T-helper 2 cell treated with Interferon-gamma antibody and Interleukin-4, amounts not matched to agents 100 ng/mL and 5 ng/mL, for 36 hours (primary cell): Measurements from ENCODE around the gene DNAJC12. TPM values are rescaled to one million over a fixed set of nuclear protein-coding genes. Genes with fewer than 3 reads are reported as not detected.
"Not testable (repeated sequence)": the region's sequence is repeated elsewhere in the genome, so short reads cannot be mapped to it uniquely, and the experiment has no call there.

ENCODE experiments used
- intact Hi-C: fragments of 100-400 bp; cut with micrococcal nuclease; formaldehyde crosslinking; loops from one replicate; pipeline ENCODE4 v1.15.1; 2023
- total RNA-seq: library from RNA; stranded (reverse); gene quantifications from 2 replicates; pipeline ENCODE4 v1.2.3, GENCODE V29; 2022

The DNAJC12 gene
- total RNA-seq, result 3.7 and 4.0 TPM in 2 replicates

DNA sequence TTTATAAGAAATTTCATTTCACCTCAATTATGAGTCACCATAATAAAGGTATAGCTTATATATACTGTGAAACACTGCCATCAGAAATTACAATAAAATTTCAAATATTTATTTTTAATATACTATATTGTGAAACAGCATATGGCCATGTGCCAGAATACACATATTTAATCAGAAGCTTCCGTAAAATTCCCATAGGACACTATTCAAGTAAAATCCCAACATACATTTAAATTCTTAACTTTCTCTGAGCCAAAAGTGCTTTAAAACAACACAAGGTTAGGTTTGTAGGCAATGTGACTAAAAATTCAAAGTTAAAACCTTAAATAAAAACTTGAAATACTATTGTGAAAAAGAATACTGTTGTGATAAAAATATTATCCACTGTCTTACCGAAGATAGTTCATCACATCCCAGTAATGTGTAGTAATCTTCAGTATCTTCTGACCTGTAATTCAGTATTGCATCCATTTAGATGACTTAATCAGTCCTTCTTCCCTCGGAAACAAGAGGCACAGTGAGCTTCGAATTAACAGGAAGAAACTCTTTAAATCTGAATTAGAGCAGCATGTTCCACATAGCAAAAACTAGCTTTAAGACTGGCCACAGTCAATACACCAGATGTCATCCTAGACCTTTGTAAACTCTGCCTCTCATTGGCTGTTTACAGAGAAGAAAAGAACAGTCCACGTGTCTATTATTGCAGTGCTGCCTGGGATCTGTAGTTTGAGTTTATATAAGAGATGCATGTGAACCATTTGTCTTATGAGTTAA lies at the start of gene DNAJC12:
TSS of gene DNAJC12 (minus strand) at position 648 of the 774 bp plus-strand sequence. CDS start at position 471, 177 bp downstream.
- intact Hi-C loops, result loop anchor here (1.0 kb wide), 1 partner anchor 12 kb away; no protein-coding TSS in a partner anchor

DNA sequence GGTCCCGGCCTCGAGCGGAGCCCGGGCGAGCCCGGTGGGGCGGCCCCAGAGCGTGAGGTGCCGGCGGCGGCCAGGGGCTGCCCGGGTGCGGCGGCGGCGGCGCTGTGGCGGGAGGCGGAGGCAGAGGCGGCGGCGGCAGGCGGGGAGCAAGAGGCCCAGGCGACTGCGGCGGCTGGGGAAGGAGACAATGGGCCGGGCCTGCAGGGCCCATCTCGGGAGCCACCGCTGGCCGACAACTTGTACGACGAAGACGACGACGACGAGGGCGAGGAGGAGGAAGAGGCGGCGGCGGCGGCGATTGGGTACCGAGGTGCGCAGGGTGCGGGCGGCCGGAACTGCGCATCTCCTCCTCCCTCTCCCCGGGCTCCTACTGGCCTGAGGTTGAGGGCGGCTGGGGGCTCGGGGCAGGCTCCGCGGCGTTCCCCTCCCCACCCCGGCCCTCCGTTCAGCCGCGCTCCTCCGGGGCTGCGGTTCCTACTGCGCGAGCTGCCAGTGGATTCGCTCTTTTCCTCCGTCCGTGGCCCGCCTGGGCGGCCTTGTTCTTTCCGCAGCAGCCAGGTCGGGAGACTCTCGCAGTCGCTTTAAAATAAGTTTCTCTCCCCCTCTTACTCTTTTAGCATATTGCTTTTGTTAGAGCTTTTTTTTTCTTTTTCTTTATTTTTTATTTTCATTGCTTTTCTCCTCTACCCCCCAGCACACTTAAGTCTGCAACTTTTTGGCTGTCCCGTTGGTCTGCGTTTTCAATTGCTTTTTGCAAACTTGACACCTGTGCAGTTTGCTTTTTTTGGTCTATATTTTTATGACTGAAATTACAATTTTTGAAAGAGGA lies 47.1 kb upstream of the DNAJC12 start:
- intact Hi-C loops, result loop anchor here (1.0 to 5.0 kb wide), 9 partner anchors 28 to 642 kb away; partner anchors contain the start of genes HERC4, HNRNPH3, PBLD and SLC25A16

DNA sequence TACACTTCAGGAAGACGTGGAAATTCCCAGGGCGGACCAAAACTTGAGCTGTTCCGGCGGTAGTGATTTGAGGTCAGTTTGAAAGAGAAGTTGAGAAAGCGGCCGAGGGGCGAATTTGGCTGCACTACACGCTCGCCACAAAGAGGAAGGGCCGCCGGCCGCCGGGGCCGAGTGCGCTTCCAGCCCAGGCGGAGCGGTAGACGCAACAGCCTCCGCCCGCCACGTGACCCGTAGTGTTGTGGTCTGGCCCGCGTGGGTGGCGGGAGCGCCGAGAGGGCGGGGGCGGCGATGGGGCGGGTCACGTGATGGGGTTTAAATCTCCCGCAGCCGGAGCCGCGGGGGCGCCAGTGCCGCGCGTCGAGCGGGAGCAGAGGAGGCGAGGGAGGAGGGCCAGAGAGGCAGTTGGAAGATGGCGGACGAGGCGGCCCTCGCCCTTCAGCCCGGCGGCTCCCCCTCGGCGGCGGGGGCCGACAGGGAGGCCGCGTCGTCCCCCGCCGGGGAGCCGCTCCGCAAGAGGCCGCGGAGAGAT lies 46.4 kb upstream of the DNAJC12 start, which contains the start of gene SIRT1:
TSS of gene SIRT1 (plus strand) at position 344 of the 529 bp plus-strand sequence. CDS start at position 410, 66 bp downstream.
- intact Hi-C loops, result loop anchor here (1.0 to 5.0 kb wide), 8 partner anchors 28 to 643 kb away; partner anchors contain the start of genes HERC4, HNRNPH3, PBLD and SLC25A16

DNA sequence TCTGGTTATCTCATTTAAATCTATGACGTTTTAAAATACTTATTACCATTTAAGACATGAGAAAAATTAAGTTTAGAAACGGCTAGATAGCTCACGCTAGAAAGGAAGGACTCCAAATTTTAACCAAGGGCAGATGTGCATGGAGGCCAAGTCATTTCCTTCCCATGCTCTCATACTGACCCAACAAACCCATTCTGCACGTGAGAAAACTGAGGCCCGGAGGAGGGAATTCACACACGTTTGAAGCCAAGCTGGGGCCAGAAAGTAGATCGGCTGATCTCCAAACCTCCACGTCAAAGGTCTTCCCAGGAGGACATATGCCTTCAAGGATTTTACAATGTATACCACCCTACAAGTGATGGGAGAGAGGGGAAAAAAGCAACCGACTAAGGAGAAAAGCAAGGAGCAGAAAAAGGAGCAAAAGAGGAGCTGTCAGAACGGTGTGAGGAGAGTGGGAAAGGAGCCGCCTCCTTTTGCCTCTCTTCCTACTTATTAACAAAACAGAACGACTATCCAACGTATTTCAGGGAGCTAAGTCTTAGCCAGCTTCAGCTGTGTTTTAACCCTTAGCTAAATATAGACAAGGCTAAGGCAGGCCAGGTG lies 45.8 kb upstream of the DNAJC12 start:
- intact Hi-C loops, result loop anchor here (1.0 to 5.0 kb wide), 8 partner anchors 29 to 643 kb away; partner anchors contain the start of genes HERC4, HNRNPH3, PBLD and SLC25A16

DNA sequence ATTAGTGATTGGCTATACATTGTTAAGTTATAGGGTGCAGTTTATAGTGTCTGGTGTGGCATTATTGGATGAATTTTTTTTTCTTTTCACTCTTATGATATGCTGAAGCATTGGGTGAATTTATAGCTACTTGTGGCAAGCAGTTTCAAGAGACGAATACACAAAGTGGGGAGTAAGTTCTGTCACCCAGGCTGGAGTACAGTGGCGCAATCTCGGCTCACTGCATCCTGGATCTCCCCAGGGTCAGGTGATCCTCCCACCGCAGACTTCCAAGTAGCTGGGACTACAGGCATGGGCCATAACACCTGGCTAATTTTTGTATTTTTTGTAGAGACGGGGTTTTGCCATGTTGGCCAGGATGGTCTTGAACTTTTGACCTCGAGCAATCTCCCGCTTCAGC lies 40.1 kb upstream of the DNAJC12 start:
- intact Hi-C loops, result no loop called here

DNA sequence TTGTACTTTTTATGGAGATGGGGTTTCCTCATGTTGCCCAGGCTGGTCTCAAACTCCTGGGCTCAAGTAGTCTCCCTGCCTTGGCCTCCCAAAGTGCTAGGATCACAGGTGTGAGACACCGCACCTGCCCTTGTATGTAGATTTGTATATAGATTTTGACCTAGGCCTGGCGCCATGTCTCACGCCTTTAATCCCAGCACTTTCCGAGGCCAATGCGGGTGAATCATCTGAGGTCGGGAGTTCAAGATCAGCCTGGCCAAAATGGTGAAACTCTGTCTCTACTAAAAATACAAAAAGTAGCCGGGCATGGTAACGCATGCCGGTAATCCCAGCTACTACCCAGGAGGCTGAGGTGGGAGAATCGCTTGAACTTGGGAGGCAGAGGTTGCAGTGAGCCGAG lies 39.4 kb upstream of the DNAJC12 start:
- intact Hi-C loops, result not testable (repeated sequence)

DNA sequence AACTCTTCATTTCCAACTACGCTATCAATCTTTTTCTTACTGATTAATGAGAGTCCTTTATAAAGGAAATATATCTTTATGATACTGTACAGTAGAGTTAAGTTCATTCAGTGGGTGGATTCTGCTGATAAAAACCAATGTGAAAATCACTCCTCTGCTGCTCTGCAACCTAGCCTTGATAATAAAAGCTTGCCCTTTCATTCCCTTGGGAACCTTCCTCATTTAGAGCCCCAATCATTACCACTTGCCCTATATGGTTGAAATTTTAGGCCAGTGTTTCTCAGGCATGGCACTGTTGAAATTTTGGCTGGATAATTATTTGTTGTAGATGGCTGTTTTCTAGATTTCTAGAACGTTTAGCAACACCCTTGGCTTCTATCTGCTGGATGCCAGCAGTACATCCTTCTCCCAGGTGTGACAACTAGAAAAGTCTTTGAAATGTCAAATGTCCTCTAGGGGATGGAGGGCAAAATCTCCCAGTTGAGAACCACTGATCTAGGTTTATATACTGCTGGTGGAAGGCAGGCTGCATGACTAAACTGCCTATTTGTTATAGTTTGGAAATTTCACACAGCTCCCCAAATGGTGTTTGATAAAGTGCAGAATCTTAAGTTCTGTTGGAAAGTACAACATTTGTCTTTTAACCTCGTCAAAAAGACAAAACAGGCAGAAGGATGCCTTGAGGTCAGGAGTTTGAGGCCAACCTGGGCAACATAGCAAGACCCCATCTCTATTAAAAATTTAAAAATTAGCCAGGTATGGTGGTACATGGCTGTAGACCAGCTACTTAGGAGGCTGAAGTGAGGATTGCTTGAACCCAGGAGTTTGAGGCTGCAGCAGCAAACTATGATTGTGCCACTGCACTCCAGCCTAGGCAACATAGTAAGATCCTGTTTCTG lies 37.6 kb upstream of the DNAJC12 start:
- intact Hi-C loops, result no loop called here

DNA sequence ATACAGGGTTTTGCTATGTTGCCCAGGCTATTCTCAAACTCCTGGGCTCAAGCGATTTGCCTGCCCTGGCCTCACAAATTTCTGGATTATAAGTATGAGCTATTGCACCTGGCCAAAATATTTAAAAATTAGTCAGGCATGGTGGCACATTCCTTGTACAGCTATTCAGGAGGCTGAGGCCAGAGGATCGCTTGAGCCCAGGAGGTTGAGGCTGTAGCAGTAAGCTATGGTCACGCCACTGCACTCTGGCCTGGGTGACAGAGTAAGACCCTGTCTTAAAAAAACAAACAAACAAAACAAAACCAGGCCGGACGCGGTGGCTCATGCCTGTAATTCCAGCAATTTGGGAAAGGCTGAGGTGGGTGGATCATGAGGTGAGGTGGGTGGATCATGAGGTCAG lies 32.0 kb upstream of the DNAJC12 start:
- intact Hi-C loops, result no loop called here

DNA sequence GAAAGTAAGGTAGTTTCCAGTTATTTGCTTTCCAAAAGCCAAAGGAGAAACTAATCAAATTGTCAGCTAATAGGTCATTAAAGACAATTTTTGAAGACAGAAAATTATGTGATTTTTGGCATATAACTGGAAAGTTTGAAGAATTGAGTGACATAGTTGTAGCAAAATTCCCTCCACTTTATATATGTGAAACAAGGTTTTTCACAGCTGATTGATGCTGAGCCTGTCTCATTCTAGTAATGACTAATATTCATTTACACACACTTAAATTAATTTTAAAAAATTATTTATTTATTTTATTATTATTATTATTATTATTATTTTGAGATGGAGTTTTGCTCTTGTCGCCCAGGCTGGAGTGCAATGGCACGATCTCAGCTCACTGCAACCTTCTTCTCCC lies 30.1 kb upstream of the DNAJC12 start:
- intact Hi-C loops, result no loop called here

DNA sequence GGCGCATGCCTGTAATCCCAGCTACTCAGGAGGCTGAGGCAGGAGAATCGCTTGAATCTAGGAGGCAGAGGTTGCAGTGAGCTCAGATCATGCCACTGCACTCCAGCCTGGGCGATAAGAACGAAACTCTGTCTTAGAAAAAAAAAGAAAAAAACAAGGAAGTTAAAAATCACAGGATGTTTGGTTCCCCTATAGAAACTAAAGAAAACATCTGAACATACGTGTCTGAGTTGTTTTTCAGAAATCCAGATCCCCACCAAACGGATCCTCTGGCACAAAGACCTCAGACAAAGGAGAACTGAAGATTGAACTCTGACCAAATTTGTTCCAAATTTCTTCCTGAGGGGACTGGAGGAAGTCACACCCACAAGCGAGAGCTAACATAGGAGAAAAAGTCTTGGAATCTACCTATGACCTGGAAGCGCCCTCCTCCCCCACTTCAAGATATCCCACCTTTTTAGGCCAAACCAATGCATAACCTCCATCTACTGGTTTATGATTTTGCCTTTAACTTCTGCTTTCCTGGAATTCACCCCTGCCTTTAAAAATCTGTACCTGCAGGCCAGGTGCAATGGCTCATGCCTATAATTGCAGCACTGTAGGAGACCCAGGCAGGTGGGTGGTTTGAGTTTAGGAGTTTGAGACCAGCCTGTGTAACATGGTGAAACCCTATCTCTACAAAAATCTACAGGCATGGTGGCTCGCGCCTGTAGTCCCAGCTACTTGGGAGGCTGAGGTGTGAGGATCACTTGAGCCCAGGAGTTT lies 26.8 kb upstream of the DNAJC12 start:
- intact Hi-C loops, result no loop called here

DNA sequence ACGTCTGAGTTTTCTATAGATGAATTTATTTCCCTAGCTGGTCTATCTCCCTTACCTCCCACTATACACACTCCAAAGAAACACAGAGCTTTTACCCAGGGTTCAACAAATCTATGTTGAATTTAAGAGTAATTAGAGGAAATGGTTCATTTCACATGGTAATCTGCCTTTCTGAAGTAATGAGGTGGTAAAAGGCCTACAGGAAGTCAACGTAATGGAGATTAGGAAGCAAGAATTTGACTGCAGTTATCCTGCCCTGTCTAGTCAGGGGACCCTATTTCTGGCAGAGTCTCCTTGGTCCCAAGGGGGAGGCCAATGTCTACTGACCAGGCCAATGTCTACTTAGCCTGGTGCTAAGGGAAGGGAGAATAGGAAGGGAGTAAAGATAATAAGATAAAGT lies 25.1 kb upstream of the DNAJC12 start:
- intact Hi-C loops, result no loop called here

DNA sequence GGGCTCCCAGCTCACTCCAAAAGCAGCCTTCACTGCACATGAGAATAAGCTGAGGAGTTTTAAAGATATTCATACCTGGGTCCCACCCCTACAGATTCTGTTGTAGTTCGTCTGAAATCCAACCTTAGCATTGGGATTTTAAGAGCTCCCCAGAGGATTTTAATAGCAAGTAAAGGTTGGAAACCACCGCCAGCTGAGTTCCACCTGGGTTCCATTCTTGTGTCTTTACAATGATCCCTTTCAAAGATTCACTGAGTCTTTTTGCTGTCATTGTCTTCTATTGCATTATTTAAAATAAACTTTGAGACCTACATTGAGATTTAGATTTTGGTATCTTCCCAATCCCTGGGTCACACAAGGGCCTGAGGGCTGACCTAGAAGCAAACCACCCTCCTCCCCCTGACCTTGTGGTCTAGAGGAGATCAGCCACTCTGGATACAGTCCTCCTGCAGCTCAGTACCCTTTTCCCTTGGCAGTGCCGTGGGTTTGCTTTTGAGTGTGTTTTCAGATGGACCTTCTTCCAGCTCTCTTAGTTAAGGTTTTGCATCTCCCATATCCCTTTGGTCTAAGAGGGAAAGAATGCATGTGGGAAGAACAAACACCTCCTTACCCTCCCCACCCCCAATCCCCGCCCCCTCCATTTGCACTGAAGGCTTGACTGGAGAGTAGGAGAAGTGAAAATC lies 23.9 kb upstream of the DNAJC12 start:
- intact Hi-C loops, result no loop called here

DNA sequence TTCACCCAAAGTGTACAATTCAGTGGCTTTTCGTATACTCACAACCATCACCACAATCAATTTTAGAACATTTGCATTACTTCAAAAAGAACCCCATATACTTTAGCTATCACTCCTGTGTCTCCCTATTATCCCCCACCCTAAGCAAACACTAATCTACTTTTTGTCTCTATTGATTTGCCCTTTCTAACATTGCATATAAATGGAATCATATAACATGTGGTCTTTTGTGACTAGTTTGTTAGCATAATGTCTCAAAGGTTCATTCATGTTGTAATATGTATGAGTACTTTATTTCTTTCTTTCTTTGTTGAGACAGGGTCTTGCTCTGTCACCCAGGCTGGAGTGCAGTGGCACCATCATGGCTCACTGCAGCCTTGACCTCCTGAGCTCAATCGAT lies 21.0 kb upstream of the DNAJC12 start:
- intact Hi-C loops, result no loop called here

DNA sequence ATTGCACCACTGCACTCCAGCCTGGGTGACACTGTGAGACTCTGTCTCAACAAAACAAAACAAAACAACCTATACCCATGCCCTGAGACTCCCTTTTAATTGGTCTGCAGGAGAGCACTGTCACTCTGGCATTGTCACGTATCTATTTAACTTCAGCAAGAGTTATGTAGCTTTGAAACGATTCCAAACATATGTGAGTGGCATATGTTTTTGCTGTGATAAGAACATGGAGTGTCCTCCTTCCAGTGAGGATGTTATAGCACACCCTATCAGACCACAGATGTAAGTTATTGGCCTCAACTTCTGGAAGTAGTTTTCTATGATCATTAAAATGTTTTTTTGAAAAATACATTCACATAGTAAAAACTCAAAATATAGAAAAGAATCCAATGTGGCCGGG lies 15.5 kb upstream of the DNAJC12 start:
- intact Hi-C loops, result no loop called here

DNA sequence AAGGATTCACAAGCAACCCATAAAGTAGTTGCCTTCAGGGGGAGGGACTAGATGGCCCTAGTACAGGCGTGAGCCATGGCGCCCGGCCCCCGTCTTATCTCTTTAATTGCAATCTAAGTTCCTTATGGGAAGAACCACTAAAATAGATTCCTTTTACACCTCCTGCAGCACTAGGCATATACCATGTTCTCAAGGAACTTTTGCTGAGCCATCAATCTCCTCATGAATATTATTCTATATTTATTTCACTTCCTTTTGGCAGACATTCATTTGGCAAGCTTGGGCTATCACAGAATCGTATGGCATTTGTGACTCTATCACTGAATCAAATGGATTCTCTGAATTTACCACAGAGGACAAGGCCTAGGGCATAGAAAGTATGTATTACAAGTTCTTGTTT lies 14.8 kb upstream of the DNAJC12 start:
- intact Hi-C loops, result no loop called here

DNA sequence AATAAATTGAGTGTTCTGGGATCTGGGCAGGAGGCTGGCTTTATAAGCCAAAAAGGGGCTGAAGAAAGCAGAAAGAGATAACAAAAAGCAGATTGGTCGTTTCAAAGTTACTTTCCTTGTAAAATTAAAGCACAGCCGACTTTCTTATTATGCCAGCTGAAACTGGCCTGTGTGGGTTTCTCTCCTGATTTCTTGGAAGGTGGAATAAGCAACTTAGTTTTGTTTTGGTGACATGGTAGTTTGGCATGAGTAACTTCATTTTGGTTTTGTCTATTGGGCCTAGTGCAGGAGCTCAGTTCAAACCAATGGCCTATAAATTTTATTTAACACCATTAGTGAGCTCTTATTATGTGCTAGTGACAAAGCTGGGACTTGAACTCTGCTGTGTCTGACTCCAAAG lies 13.2 kb upstream of the DNAJC12 start:
- intact Hi-C loops, result no loop called here

DNA sequence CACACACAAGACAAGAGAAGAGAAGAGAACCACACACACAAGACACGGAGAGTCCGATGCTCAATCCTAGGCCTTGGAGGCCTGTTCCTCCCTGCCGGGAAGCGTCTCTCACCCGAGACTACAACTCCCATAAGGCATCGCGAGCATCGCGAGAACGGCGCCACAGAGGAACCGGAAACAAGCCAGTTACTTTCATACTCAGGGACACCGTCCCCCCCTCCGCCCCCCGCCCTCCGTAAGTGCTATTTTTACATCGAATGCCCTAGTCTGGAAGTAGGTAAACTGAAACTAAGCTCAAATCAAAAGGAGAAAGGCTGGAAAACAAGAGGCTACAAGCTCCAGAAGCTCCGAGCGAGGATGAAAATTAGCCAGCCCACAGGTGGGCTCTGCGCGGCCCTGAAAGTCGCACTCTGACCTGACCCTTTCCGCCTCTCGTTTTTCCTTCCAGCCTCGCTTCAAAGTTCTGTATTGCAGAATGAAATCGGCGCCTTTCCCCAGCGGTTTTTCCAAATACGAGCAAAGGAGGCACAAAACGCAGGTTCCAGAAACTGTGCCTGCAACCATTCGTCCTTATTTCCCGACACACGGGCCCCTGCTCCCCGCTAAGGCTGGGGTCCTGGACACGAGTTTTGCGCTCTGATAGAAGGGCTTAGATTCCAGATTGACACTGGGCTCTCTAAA lies 11.5 kb upstream of the DNAJC12 start:
- intact Hi-C loops, result loop anchor here (1.0 to 2.0 kb wide), 7 partner anchors 11 to 483 kb away; partner anchors contain the start of genes DNAJC12, HNRNPH3, PBLD and SIRT1

DNA sequence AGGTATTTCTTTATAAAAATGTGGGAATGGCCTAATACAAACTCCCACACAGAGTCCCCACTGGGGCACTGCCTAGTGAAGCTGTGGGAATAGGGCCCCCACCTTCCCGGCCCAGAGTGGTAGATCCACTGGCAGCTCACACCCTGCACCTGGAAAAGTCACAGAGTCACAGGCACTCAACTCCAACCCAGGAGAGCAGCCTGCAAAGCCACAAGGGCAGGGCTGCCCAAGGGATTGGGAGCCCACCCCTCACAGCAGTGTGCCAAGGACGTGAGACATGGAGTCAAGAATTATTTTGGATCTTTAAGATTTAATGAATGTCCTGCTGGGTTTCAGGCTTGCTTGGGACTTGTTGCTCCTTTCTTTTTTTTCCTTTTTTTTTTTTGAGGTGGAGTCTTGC lies 5.3 kb upstream of the DNAJC12 start:
- intact Hi-C loops, result no loop called here
